Ishikawa (cell line): Measurements from ENCODE around the gene RNF6.

Source experiments
- CEBPB ChIP-seq: IDR thresholded peaks from 2 replicates; pipeline ENCODE4 v1.6.1; 2012
- CREB1 ChIP-seq: IDR thresholded peaks from 2 replicates; pipeline ENCODE4 v1.6.1; 2012; ENCODE audit warnings: low read depth
- EGR1 ChIP-seq: IDR thresholded peaks from 2 replicates; pipeline ENCODE4 v1.6.1; 2012
- EP300 ChIP-seq: IDR thresholded peaks from 2 replicates; pipeline ENCODE4 v1.6.1; 2012; ENCODE audit warnings: borderline replicate concordance
- FOXM1 ChIP-seq: IDR thresholded peaks from 2 replicates; pipeline ENCODE4 v1.6.1; 2012; ENCODE audit warnings: low read depth, borderline replicate concordance
- NFIC ChIP-seq: IDR thresholded peaks from 2 replicates; pipeline ENCODE4 v1.6.1; 2012
- RAD21 ChIP-seq: IDR thresholded peaks from 2 replicates; pipeline ENCODE4 v1.6.1; 2012; ENCODE audit warnings: low read depth
- TAF1 ChIP-seq: IDR thresholded peaks from 2 replicates; pipeline ENCODE4 v1.6.1; 2012; ENCODE audit warnings: low read depth, mild to moderate bottlenecking
- TCF12 ChIP-seq: IDR thresholded peaks from 2 replicates; pipeline ENCODE4 v1.6.1; 2012; ENCODE audit warnings: low read depth
- TEAD4 ChIP-seq: IDR thresholded peaks from 2 replicates; pipeline ENCODE4 v1.6.1; 2012
- YY1 ChIP-seq: IDR thresholded peaks from 2 replicates; pipeline ENCODE4 v1.6.1; 2012; ENCODE audit warnings: low read depth
- ZBTB7A ChIP-seq: IDR thresholded peaks from 2 replicates; pipeline ENCODE4 v1.6.1; 2012; ENCODE audit warnings: low read depth
- TF ChIP-seq, protein P1 (sequence below): IDR thresholded peaks from 2 replicates; pipeline ENCODE4 v1.6.1; 2012
- TF ChIP-seq, protein P2 (sequence below): IDR thresholded peaks from 2 replicates; pipeline ENCODE4 v1.6.1; 2012; ENCODE audit warnings: low read depth, mild to moderate bottlenecking
- TF ChIP-seq, protein P3 (sequence below): IDR thresholded peaks from 2 replicates; pipeline ENCODE4 v1.6.1; 2012

The RNF6 gene

DNA sequence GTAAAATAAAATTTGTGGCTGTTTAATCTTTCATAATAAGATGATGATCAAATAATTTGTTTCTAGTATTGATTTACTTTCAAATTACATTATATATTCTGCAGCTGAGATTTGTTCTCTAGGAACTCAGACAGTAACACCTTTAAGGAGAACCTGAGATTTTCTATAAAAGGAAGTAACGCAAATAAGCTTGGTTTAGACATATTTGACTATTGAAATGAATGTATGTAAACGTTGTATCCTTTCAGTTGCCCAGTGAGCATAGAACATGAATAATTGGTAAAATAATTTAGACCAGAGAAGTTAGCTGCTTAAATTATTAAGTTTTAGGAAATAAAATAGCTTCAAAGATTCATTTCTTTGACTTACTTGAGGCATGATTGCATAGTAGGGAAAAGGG lies 34.9 kb upstream of the RNF6 start:
- TF ChIP-seq, protein P1, sequence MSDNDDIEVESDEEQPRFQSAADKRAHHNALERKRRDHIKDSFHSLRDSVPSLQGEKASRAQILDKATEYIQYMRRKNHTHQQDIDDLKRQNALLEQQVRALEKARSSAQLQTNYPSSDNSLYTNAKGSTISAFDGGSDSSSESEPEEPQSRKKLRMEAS = no peak
- TF ChIP-seq FOXM1 (no peak), CREB1 (no peak)
- TF ChIP-seq, protein P2, sequence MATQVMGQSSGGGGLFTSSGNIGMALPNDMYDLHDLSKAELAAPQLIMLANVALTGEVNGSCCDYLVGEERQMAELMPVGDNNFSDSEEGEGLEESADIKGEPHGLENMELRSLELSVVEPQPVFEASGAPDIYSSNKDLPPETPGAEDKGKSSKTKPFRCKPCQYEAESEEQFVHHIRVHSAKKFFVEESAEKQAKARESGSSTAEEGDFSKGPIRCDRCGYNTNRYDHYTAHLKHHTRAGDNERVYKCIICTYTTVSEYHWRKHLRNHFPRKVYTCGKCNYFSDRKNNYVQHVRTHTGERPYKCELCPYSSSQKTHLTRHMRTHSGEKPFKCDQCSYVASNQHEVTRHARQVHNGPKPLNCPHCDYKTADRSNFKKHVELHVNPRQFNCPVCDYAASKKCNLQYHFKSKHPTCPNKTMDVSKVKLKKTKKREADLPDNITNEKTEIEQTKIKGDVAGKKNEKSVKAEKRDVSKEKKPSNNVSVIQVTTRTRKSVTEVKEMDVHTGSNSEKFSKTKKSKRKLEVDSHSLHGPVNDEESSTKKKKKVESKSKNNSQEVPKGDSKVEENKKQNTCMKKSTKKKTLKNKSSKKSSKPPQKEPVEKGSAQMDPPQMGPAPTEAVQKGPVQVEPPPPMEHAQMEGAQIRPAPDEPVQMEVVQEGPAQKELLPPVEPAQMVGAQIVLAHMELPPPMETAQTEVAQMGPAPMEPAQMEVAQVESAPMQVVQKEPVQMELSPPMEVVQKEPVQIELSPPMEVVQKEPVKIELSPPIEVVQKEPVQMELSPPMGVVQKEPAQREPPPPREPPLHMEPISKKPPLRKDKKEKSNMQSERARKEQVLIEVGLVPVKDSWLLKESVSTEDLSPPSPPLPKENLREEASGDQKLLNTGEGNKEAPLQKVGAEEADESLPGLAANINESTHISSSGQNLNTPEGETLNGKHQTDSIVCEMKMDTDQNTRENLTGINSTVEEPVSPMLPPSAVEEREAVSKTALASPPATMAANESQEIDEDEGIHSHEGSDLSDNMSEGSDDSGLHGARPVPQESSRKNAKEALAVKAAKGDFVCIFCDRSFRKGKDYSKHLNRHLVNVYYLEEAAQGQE = no peak

DNA sequence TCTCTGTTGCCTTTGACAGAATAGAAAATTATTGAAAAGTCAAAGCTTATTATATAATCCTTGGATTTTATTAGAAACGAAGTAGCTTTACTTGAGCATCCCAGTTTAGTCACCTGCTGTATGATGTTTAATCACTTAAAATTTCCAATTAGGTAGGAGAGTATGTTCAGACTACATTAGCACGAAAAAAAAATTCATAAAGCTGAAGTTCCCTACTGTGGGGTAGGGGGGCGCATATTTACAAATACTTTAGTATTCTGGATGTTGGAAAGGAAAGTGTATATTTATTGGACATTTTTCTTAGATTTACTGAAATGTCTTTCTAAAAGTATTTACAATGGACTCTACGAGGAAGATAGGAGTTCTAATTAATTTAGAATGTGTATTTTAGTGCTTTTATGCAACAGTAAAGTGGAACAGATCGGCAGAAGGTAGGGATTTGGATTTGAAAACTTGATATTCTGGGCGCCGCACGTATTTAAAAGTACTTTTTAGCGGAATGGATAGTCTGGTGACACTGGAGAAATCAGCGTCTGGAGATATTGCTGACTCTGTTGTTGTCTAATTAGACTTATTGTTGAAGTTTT lies 33.7 kb upstream of the RNF6 start:
- TF ChIP-seq ZBTB7A (no peak), YY1 (no peak), TCF12 (no peak), CREB1 (no peak), NFIC (no peak), CEBPB (no peak), EP300 (no peak), FOXM1 (no peak), TEAD4 (no peak), EGR1 (no peak), TAF1 (no peak), RAD21 (no peak)
- TF ChIP-seq, protein P2 = no peak
- TF ChIP-seq, protein P1 = no peak

DNA sequence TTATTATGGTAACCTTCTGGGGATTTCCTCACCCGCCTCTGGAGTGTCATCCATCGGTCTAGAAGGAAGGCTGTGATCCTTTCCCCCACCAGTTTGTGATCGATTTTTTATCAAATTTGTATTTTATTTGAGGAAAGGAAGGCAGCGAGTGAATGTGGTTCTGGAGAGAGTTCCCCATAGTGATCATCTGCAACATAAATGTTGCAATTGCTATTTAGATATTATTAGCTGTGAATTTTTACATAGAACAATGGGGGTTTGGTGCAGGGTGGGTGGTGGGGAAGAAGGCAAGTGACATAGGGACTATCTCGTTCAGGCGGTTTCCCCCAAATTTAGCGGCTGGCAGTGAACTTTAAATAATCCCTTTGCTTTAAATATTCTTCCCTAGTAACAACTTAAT lies 33.0 kb upstream of the RNF6 start:
- TF ChIP-seq, protein P1 = no peak
- no peak for TF ChIP-seq YY1
- TF ChIP-seq TEAD4 = no peak
- TF ChIP-seq RAD21 = no peak
- TF ChIP-seq CREB1 = no peak
- no peak for TF ChIP-seq NFIC
- no peak for TF ChIP-seq TCF12
- TF ChIP-seq FOXM1 = no peak
- no peak for TF ChIP-seq EP300
- TF ChIP-seq, protein P2 = no peak
- TF ChIP-seq CEBPB = no peak
- TF ChIP-seq ZBTB7A = no peak
- TF ChIP-seq TAF1 = no peak
- TF ChIP-seq, protein P3, sequence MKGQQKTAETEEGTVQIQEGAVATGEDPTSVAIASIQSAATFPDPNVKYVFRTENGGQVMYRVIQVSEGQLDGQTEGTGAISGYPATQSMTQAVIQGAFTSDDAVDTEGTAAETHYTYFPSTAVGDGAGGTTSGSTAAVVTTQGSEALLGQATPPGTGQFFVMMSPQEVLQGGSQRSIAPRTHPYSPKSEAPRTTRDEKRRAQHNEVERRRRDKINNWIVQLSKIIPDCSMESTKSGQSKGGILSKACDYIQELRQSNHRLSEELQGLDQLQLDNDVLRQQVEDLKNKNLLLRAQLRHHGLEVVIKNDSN = no peak
- TF ChIP-seq EGR1 = no peak

DNA sequence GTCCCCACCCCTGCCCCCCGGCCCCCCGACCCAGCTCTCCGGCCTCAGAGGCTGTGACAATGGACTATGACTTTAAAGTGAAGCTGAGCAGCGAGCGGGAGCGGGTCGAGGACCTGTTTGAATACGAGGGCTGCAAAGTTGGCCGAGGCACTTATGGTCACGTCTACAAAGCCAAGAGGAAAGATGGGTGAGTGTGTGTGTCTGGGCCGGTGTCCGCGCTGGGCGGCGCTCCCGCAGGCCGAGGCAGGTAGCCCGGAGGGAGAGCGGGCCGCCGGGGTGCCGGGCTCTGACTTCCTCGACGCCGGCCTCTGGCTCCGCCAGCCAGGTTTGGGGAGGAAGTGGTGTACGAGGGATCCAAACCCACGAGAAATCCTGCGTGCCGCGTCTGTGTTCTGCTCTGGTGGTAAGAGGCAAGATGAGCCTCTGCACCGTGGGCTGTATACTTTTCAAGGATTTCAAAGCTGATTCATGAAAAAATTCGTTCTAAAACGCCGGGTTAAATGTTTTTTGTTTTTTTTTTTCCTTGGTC lies 32.5 kb upstream of the RNF6 start:
- TF ChIP-seq NFIC = no peak
